Thyroid gland (tissue), 4 donors: ENCODE data around the gene ARMC3. TPM values are rescaled to one million over a fixed set of nuclear protein-coding genes. Genes with fewer than 3 reads are reported as not detected.

Experiments used
- DNase-seq, 2 donors: peaks; one replicate each; pipeline ENCODE4 v3.0.0-alpha.2; 2019
- H3K27ac ChIP-seq, 3 donors: fragments of 200-600 bp; sonication (generic); 1 replicate in 2 of 3; 2 replicates in 1 of 3; pipeline ENCODE4 v1.5.1; 2016 to 2019; ENCODE audit warnings: mild to moderate bottlenecking in 1 of 3, moderate library complexity in 1 of 3
- H3K27me3 ChIP-seq: fragments of 200-600 bp; sonication (generic); one replicate; pipeline ENCODE4 v1.5.1; 2019
- H3K36me3 ChIP-seq, 2 donors: fragments of 200-600 bp; sonication (generic); one replicate each; pipeline ENCODE4 v1.5.1; 2016 to 2019
- H3K4me1 ChIP-seq, 2 donors: fragments of 200-600 bp; sonication (generic); one replicate each; pipeline ENCODE4 v1.5.1; 2017 to 2019
- H3K4me3 ChIP-seq, 3 donors: fragments of 200-600 bp; sonication (generic); replicated peaks in 1 of 3; 1 replicate in 2 of 3; 2 replicates in 1 of 3; pipeline ENCODE4 v1.5.1; 2016; ENCODE audit warnings: mild to moderate bottlenecking in 1 of 3
- H3K9me3 ChIP-seq: fragments of 200-600 bp; sonication (generic); one replicate; pipeline ENCODE4 v1.5.1; 2017
- CTCF ChIP-seq, 6 experiments: fragments of 200-600 bp in 3 of 6; fragments of 450-650 bp in 3 of 6; sonication (generic) in 3 of 6; IDR thresholded peaks; one replicate each; pipeline ENCODE4 v1.5.1; 2016 to 2019; ENCODE audit warnings: antibody characterized with exemption in 6 of 6, mild to moderate bottlenecking in 2 of 6, inconsistent platforms in 1 of 6, moderate library complexity in 1 of 6
- POLR2A ChIP-seq, 2 donors: fragments of 450-650 bp; IDR thresholded peaks; one replicate each; pipeline ENCODE4 v1.6.1; 2017; ENCODE audit warnings: antibody characterized with exemption in 2 of 2, mild to moderate bottlenecking in 2 of 2, moderate library complexity in 1 of 2
- WGBS, 2 donors: methylation state at CpG; one replicate each; pipeline ENCODE4 v1.1.5; 2017; 5-methylcytosine and 5-hydroxymethylcytosine counted together
- intact Hi-C: fragments of 100-400 bp; cut with DNase I; formaldehyde crosslinking; loops from one replicate; pipeline ENCODE4 v1.15.1; 2023
- total RNA-seq, 4 donors: library from RNA; depleted of rRNA; stranded (reverse); fragments of >200 nt; gene quantifications; one replicate each; pipeline ENCODE4 v1.2.3, GENCODE V29; 2016

Gene ARMC3
- total RNA-seq, 4 donors from 2014 or later: 0.13 to 0.73 (median 0.51) TPM

- Histone ChIP-seq H3K36me3 (no peaks in the 10 kb centered on the region), H3K27ac (no peak overlapping the region), H3K9me3 (no peaks in the 10 kb centered on the region), H3K27me3 (no peaks in the 10 kb centered on the region), H3K4me3 (no peak overlapping the region), H3K4me1 (no peaks in the 10 kb centered on the region)
- WGBS, 2 donors: 50 to 82% methylated on average over 1 of the region's 1 CpG
- TF ChIP-seq POLR2A (IDR thresholded peaks at IDR 0.05) (no peak), CTCF (IDR thresholded peaks at IDR 0.05) (no peak)
- intact Hi-C loops: no loop called here
- no peak for DNase-seq
These were observed 32.6 kb upstream of the ARMC3 start for GRCh38 chr10:22895252-22895651.

- DNase-seq: no peak
- no peak overlapping the region for H3K4me3 ChIP-seq
- 49 to 57% methylated on average over 4 of the region's 4 CpGs for WGBS, 2 donors
- no peaks in the 10 kb centered on the region for H3K27me3 ChIP-seq
- no peaks in the 10 kb centered on the region for H3K9me3 ChIP-seq
- TF ChIP-seq POLR2A (IDR thresholded peaks at IDR 0.05) (no peak), CTCF (IDR thresholded peaks at IDR 0.05) (no peak)
- no peaks in the 10 kb centered on the region for H3K4me1 ChIP-seq
- intact Hi-C loops: no loop called here
- no peak overlapping the region for H3K27ac ChIP-seq
- no peaks in the 10 kb centered on the region for H3K36me3 ChIP-seq
These were observed 30.5 kb upstream of the ARMC3 start for GRCh38 chr10:22897371-22897770.

GRCh38 chr10:22899307-22899706 lies 28.5 kb upstream of the ARMC3 start:
- no peaks in the 10 kb centered on the region for H3K36me3 ChIP-seq
- H3K4me3 ChIP-seq: no peak overlapping the region
- no peaks in the 10 kb centered on the region for H3K4me1 ChIP-seq
- H3K27ac ChIP-seq: no peak overlapping the region
- WGBS, 2 donors: 78 to 90% methylated on average over 2 of the region's 2 CpGs
- intact Hi-C loops: no loop called here
- TF ChIP-seq POLR2A (IDR thresholded peaks at IDR 0.05): no peak
- no peak for TF ChIP-seq CTCF (IDR thresholded peaks at IDR 0.05)
- H3K27me3 ChIP-seq: no peaks in the 10 kb centered on the region
- H3K9me3 ChIP-seq: no peaks in the 10 kb centered on the region
- no peak for DNase-seq

- no peaks in the 10 kb centered on the region for H3K9me3 ChIP-seq
- H3K27me3 ChIP-seq: no peaks in the 10 kb centered on the region
These were observed 28.1 kb upstream of the ARMC3 start for GRCh38 chr10:22899775-22900174.

More at GRCh38 chr10:22899775-22900174, 28.1 kb upstream of the ARMC3 start:
- no peak for DNase-seq
- no peaks in the 10 kb centered on the region for H3K4me1 ChIP-seq
- no peak for TF ChIP-seq POLR2A (IDR thresholded peaks at IDR 0.05)
- no peak for TF ChIP-seq CTCF (IDR thresholded peaks at IDR 0.05)
- 74 to 78% methylated on average over 1 of the region's 1 CpG for WGBS, 2 donors
- no peaks in the 10 kb centered on the region for H3K36me3 ChIP-seq
- H3K4me3 ChIP-seq: no peak overlapping the region
- no peak overlapping the region for H3K27ac ChIP-seq
- intact Hi-C loops: no loop called here
